ENCODE measurements around the gene ESR2. TPM values are rescaled to one million over a fixed set of nuclear protein-coding genes. Genes with fewer than 3 reads are reported as not detected.
A peak's percentile ranks its signal among the peaks of the same experiment; 100 is the strongest.

Gene ESR2
- total RNA-seq, 1 experiment from 2014 or later, result 0.15 TPM

DNA sequence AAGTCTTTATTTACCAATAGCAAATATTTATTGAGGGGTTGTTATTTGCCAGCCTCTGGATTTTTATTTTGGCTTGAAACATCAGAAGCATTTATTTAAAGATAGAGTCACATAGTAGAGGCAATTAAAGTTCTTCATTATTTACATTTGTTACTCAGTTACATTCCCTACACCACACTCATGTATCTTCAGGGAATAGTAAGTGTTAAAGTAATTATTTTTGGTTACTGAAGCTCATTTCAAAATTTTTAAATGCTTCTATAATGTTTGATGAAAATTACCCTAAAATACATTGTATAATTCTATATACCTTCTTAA, 205.6 kb downstream of the ESR2 start:
- Mint-ChIP-seq H3K4me1 (peaks cover 17 to 18% of the 10 kb centered on the region in 2 experiments), H3K36me3 (ENCODE audit: insufficient read depth in 1 of 3, low read depth in 3 of 3) (peaks cover 5 to 10% (median 9%) of the 10 kb centered on the region in 3 experiments; a peak in 5 of 7 replicates), H3K27me3 (ENCODE audit: low read depth) (no peaks in the 10 kb centered on the region), H3K27ac (peak overlapping the region in 1 of 3 experiments; percentile 53; a peak in 1 of 7 replicates), H3K9me3 (no peaks in the 10 kb centered on the region), H3K4me3 (no peak overlapping the region)
- H2BK5ac ChIP-seq (ENCODE audit: insufficient read length, low read length), result no peak overlapping the region
- H2AFZ ChIP-seq (ENCODE audit: low read length), result no peak overlapping the region
- H3K27ac ChIP-seq (ENCODE audit: insufficient read length, low read depth, low read length), result no peak overlapping the region
- no peak overlapping the region for H4K8ac ChIP-seq (replicated peaks; ENCODE audit: insufficient read length, low read depth, low read length)
- H3K4me1 ChIP-seq (ENCODE audit: insufficient read depth, low read length), result peaks cover 3% of the 10 kb centered on the region; the same call in 1 of the 2 replicates
- H4K91ac ChIP-seq (ENCODE audit: insufficient read length, low read depth, low read length), result no peak overlapping the region
- no peak overlapping the region for H3K18ac ChIP-seq (ENCODE audit: insufficient read length, low read depth, low read length)
- no peaks in the 10 kb centered on the region for H4K20me1 ChIP-seq (ENCODE audit: control insufficient read depth, insufficient read depth, insufficient read length)
- H3K23ac ChIP-seq (ENCODE audit: insufficient read length, low read depth, low read length), result no peak overlapping the region
- H3T11ph ChIP-seq (ENCODE audit: low read length), result no peak overlapping the region
- H2AK5ac ChIP-seq (ENCODE audit: insufficient read length, low read length), result no peak overlapping the region
- H3K4me2 ChIP-seq (ENCODE audit: insufficient read depth, insufficient read length, low read length), result no peak overlapping the region
- H2BK120ac ChIP-seq (ENCODE audit: low read depth, low read length, poor library complexity, severe bottlenecking), result no peak overlapping the region
- no peaks in the 10 kb centered on the region for H3K79me1 ChIP-seq (ENCODE audit: insufficient read depth, low read depth, low read length, poor library complexity, severe bottlenecking)
- no peaks in the 10 kb centered on the region for H3K9me3 ChIP-seq (ENCODE audit: control insufficient read depth, low read depth, low read length)
- H3K4ac ChIP-seq (ENCODE audit: low read depth, low read length), result no peak overlapping the region
- H2BK12ac ChIP-seq (ENCODE audit: insufficient read length, low read depth, low read length), result no peak overlapping the region
- no peaks in the 10 kb centered on the region for H3K23me2 ChIP-seq (ENCODE audit: insufficient read length, low read depth, low read length, poor library complexity, severe bottlenecking)
- no peak for DNase-seq
- no peak overlapping the region for H3K56ac ChIP-seq (ENCODE audit: insufficient read length, low read depth, low read length)
- no peak overlapping the region for H4K5ac ChIP-seq (ENCODE audit: insufficient read length, low read depth, low read length)
- H2BK15ac ChIP-seq (ENCODE audit: low read depth, low read length), result no peak overlapping the region
- no peak for TF ChIP-seq CTCF (conservative IDR thresholded peaks at IDR 0.05)
- no peak overlapping the region for H2BK20ac ChIP-seq (ENCODE audit: low read depth, low read length, poor library complexity, severe bottlenecking)
- no peak overlapping the region for H3K9ac ChIP-seq (ENCODE audit: extremely low read depth, insufficient read length, low read length)
- H3K27me3 ChIP-seq (ENCODE audit: insufficient read depth, low read length), result no peaks in the 10 kb centered on the region
- H3K79me2 ChIP-seq (ENCODE audit: insufficient read depth, low read length), result no peaks in the 10 kb centered on the region
- no peak overlapping the region for H3K14ac ChIP-seq (ENCODE audit: insufficient read depth, low read length)
